Thyroid gland (tissue), 4 donors: ENCODE results near the gene MLXIPL.
A peak's percentile ranks its signal among the peaks of the same experiment; 100 is the strongest.

Source experiments
- POLR2A ChIP-seq, 2 donors: fragments of 450-650 bp; IDR thresholded peaks; one replicate each; pipeline ENCODE4 v1.6.1; 2017; ENCODE audit warnings: antibody characterized with exemption in 2 of 2, mild to moderate bottlenecking in 2 of 2, moderate library complexity in 1 of 2
- TF ChIP-seq, protein P1 (sequence below), 6 experiments: fragments of 200-600 bp in 3 of 6; fragments of 450-650 bp in 3 of 6; sonication (generic) in 3 of 6; IDR thresholded peaks; one replicate each; pipeline ENCODE4 v1.5.1; 2016 to 2019; ENCODE audit warnings: antibody characterized with exemption in 6 of 6, mild to moderate bottlenecking in 2 of 6, inconsistent platforms in 1 of 6, moderate library complexity in 1 of 6

DNA sequence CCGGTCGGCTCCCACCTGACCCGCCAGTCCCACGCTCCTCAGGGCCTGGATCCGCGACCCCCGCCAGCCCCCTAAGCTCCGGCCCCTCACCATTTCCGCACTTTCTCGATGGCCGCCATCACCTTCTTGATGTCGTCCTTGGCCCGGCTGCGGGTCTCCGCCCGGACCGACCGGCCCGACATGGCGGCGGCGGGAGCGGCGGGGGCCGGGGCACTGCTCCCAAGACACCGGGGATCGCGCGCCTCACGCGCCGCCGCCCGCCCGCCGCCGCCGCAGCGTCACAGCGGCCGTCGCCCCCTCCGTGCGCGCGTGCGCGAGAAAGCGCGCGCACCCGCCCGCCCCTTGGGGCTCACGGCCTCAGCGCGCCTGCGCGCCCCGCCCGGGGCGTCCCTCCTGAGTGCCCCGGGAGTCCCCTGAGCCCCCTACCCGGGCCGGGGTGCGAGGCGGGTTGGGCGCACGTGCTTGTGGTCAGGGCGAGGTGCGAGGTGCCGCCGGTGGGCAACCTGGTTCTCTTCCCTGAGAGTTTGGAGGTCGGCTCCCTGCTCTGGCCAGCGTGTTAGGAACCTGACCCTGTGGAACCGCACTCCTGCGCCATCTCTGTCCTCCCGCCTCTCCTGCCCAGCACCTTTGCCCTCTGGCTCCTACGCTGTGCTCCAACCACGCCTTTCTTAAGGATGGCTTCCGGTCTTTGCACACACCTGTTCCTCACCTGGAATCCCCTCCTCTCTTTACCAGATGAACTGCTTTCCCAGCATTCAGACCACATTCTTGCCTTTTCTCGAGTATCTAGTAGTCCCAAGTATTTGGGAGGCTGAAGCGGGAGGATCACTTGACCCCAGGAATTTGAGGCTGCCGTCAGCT is 66.7 kb downstream of the MLXIPL start, which contains the start of gene BCL7B:
- TF ChIP-seq, protein P1, sequence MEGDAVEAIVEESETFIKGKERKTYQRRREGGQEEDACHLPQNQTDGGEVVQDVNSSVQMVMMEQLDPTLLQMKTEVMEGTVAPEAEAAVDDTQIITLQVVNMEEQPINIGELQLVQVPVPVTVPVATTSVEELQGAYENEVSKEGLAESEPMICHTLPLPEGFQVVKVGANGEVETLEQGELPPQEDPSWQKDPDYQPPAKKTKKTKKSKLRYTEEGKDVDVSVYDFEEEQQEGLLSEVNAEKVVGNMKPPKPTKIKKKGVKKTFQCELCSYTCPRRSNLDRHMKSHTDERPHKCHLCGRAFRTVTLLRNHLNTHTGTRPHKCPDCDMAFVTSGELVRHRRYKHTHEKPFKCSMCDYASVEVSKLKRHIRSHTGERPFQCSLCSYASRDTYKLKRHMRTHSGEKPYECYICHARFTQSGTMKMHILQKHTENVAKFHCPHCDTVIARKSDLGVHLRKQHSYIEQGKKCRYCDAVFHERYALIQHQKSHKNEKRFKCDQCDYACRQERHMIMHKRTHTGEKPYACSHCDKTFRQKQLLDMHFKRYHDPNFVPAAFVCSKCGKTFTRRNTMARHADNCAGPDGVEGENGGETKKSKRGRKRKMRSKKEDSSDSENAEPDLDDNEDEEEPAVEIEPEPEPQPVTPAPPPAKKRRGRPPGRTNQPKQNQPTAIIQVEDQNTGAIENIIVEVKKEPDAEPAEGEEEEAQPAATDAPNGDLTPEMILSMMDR (IDR thresholded peaks at IDR 0.05) = no peak
- TF ChIP-seq POLR2A (IDR thresholded peaks at IDR 0.05) = peak; percentile 47 to 64
